ENCODE data around the gene SESN2. TPM values are rescaled to one million over a fixed set of nuclear protein-coding genes. Genes with fewer than 3 reads are reported as not detected.

SESN2 gene
- 10 to 100 TPM; 13.7 to 16.8 TPM for total RNA-seq
- long read RNA-seq, donor 1, transcript SESN2-201 (10 exons, 3,453 nt), result major isoform, 15 of 19 reads
- long read RNA-seq, donor 1, partial matches to known transcripts, result 2 of 19 reads
- long read RNA-seq, donor 1, other reads (novel, unspliced or antisense), result 2 of 19 reads
- long read RNA-seq, donor 2, transcript SESN2-201 (10 exons, 3,453 nt), result major isoform, 64 of 81 reads
- long read RNA-seq, donor 2, partial matches to known transcripts, result 12 of 81 reads
- long read RNA-seq, donor 2, other reads (novel, unspliced or antisense), result 5 of 81 reads

GRCh38 chr1:28259252-28259933, at the start of gene SESN2:
Gene SESN2 (plus strand): TSS chr1:28259518. CDS start chr1:28259848, 330 bp downstream.
- peak; percentile 100 for DNase-seq (ENCODE audit: low spot score)
- intact Hi-C loops (cut with DNase I), result no loop called here

GRCh38 chr1:28209700-28210099, 49.6 kb upstream of the SESN2 start:
- intact Hi-C loops (cut with DNase I), result loop anchor here in 1 of 2 donors (10.0 kb wide), 1 partner anchor 105 kb away; no protein-coding TSS in a partner anchor
- DNase-seq (ENCODE audit: low spot score), result no peak

GRCh38 chr1:28213315-28213714, 46.0 kb upstream of the SESN2 start:
- DNase-seq (ENCODE audit: low spot score), result no peak
- intact Hi-C loops (cut with DNase I), result no loop called here

GRCh38 chr1:28229089-28229488, 30.2 kb upstream of the SESN2 start:
- no peak for DNase-seq (ENCODE audit: low spot score)
- intact Hi-C loops (cut with DNase I), result no loop called here

- intact Hi-C loops (cut with DNase I), result no loop called here
These were observed 29.3 kb upstream of the SESN2 start for GRCh38 chr1:28229996-28230395.

GRCh38 chr1:28232558-28233263, 26.6 kb upstream of the SESN2 start, which contains the start of gene DNAJC8:
Gene DNAJC8 (minus strand): TSS chr1:28233029. CDS start chr1:28232998, 31 bp downstream.
- peak; percentile 99 for DNase-seq (ENCODE audit: low spot score)
- intact Hi-C loops (cut with DNase I), result no loop called here

More at GRCh38 chr1:28229996-28230395, 29.3 kb upstream of the SESN2 start:
- no peak for DNase-seq (ENCODE audit: low spot score)

- no peak for DNase-seq (ENCODE audit: low spot score)
- intact Hi-C loops (cut with DNase I), result no loop called here
These were observed 26.1 kb upstream of the SESN2 start for GRCh38 chr1:28233264-28233606.

GRCh38 chr1:28235755-28236655, 23.3 kb upstream of the SESN2 start, which contains the start of gene ATP5IF1:
Gene ATP5IF1 (plus strand): TSS chr1:28236124. CDS start chr1:28236184, 60 bp downstream.
- peak; percentile 99 for DNase-seq (ENCODE audit: low spot score)
- intact Hi-C loops (cut with DNase I), result no loop called here

- intact Hi-C loops (cut with DNase I), result no loop called here
- DNase-seq (ENCODE audit: low spot score), result no peak
These were observed 22.5 kb upstream of the SESN2 start for GRCh38 chr1:28236656-28237322.

GRCh38 chr1:28239004-28239403, 20.3 kb upstream of the SESN2 start:
- intact Hi-C loops (cut with DNase I), result no loop called here
- DNase-seq (ENCODE audit: low spot score), result no peak

- intact Hi-C loops (cut with DNase I), result no loop called here
- no peak for DNase-seq (ENCODE audit: low spot score)
These were observed 19.3 kb upstream of the SESN2 start for GRCh38 chr1:28240024-28240423.

- intact Hi-C loops (cut with DNase I), result no loop called here
- no peak for DNase-seq (ENCODE audit: low spot score)
These were observed 17.6 kb upstream of the SESN2 start for GRCh38 chr1:28241638-28242241.

- intact Hi-C loops (cut with DNase I), result no loop called here
- DNase-seq (ENCODE audit: low spot score), result no peak
These were observed 15.5 kb upstream of the SESN2 start for GRCh38 chr1:28243685-28244311.

GRCh38 chr1:28244549-28245251, 14.6 kb upstream of the SESN2 start:
- intact Hi-C loops (cut with DNase I), result no loop called here
- no peak for DNase-seq (ENCODE audit: low spot score)

GRCh38 chr1:28246427-28246832, 12.9 kb upstream of the SESN2 start:
- intact Hi-C loops (cut with DNase I), result no loop called here
- DNase-seq (ENCODE audit: low spot score), result no peak

- no peak for DNase-seq (ENCODE audit: low spot score)
- intact Hi-C loops (cut with DNase I), result no loop called here
These were observed 11.6 kb upstream of the SESN2 start for GRCh38 chr1:28247612-28248272.

All from posterior vena cava (tissue), 2 donors.